Caco-2 (cell line): ENCODE measurements around the gene DDX49. TPM values are rescaled to one million over a fixed set of nuclear protein-coding genes. Genes with fewer than 3 reads are reported as not detected.

ENCODE experiments used
- BruUV-seq: library from RNA; stranded (reverse); fragments of 400-500 nt; replicated peaks from 2 replicates; lab custom pipeline; 2021; lab: Mats Ljungman, UMichigan
- CTCF ChIA-PET: fragments of 300-600 bp; sonication (Branson Sonifier 250); formaldehyde crosslinking; loops from one replicate; lab custom pipeline; 2022; ENCODE audit warnings: antibody characterized with exemption; lab: Charles Lee
- POLR2A ChIA-PET: fragments of 300-600 bp; sonication (Branson Sonifier 250); formaldehyde crosslinking; loops from one replicate; lab custom pipeline; 2022; ENCODE audit warnings: antibody characterized with exemption; lab: Charles Lee
- DNase-seq, 2 experiments: peaks; one replicate each; pipeline versions ENCODE4 v3.0.0 to v3.0.0-alpha.2; 2020 to 2022
- H3K27me3 ChIP-seq: replicated peaks from 2 replicates; pipeline ENCODE4 v1.6.0; 2011; ENCODE audit warnings: low read length; ENCODE audit not compliant: control insufficient read depth, insufficient read depth
- H3K36me3 ChIP-seq: 2 replicates; pipeline ENCODE4 v1.5.1; 2011; ENCODE audit warnings: low read length; ENCODE audit not compliant: control insufficient read depth, insufficient read depth
- H3K4me1 ChIP-seq: fragments of 250-450 bp; sonication (Bioruptor Pico); 2 replicates; pipeline ENCODE4 v1.5.1; 2020; ENCODE audit warnings: mild to moderate bottlenecking
- H3K4me3 ChIP-seq: 2 replicates; pipeline ENCODE4 v1.5.1; 2011; ENCODE audit warnings: low read depth, mild to moderate bottlenecking, control low read depth, low read length
- H3K9me3 ChIP-seq: fragments of 250-450 bp; sonication (Bioruptor Pico); 2 replicates; pipeline ENCODE4 v1.5.1; 2020; ENCODE audit warnings: mild to moderate bottlenecking, moderate library complexity
- H3K27ac Mint-ChIP-seq: one replicate; pipeline ENCODE4 v1.8.0; 2022; ENCODE audit warnings: mixed read lengths; ENCODE audit not compliant: unreplicated experiment
- H3K27me3 Mint-ChIP-seq: one replicate; pipeline ENCODE4 v1.8.0; 2022; ENCODE audit warnings: mixed read lengths; ENCODE audit not compliant: insufficient read depth, unreplicated experiment
- H3K36me3 Mint-ChIP-seq: one replicate; pipeline ENCODE4 v1.8.0; 2022; ENCODE audit warnings: mild to moderate bottlenecking, mixed read lengths; ENCODE audit not compliant: insufficient read depth, unreplicated experiment
- H3K4me1 Mint-ChIP-seq: one replicate; pipeline ENCODE4 v1.8.0; 2022; ENCODE audit warnings: low read depth, mixed read lengths; ENCODE audit not compliant: unreplicated experiment
- H3K4me3 Mint-ChIP-seq: one replicate; pipeline ENCODE4 v1.8.0; 2022; ENCODE audit warnings: mild to moderate bottlenecking, moderate library complexity, mixed read lengths; ENCODE audit not compliant: unreplicated experiment
- H3K9me3 Mint-ChIP-seq: one replicate; pipeline ENCODE4 v1.8.0; 2022; ENCODE audit warnings: mixed read lengths; ENCODE audit not compliant: unreplicated experiment
- CTCF ChIP-seq, 2 experiments: fragments of 200-600 bp in 1 of 2; IDR thresholded peaks; 1 replicate in 1 of 2; 2 replicates in 1 of 2; pipeline versions ENCODE4 v1.5.1 to v1.8.0; 2011 to 2022; ENCODE audit warnings: antibody characterized with exemption in 1 of 2, control low read depth in 1 of 2, inconsistent platforms in 1 of 2, low read depth in 1 of 2, low read length in 1 of 2, mild to moderate bottlenecking in 1 of 2, moderate library complexity in 1 of 2; ENCODE audit not compliant: insufficient read depth in 1 of 2, severe bottlenecking in 1 of 2, unreplicated experiment in 1 of 2
- intact Hi-C: fragments of 100-400 bp; cut with micrococcal nuclease; formaldehyde crosslinking; loops from one replicate; pipeline ENCODE4 v1.10.0; 2022; ENCODE audit not compliant: unreplicated experiment
- total RNA-seq: library from RNA; stranded (reverse); gene quantifications from 2 replicates; pipeline ENCODE4 v1.2.3, GENCODE V29; 2022

The DDX49 gene
- total RNA-seq, 1 experiment from 2014 or later, result 48.7 TPM

- Histone ChIP-seq H3K27me3 (no peaks in the 10 kb centered on the region), H3K4me1 (no peaks in the 10 kb centered on the region), H3K4me3 (no peak overlapping the region), H3K36me3 (no peaks in the 10 kb centered on the region), H3K9me3 (no peaks in the 10 kb centered on the region)
- TF ChIP-seq CTCF (IDR thresholded peaks at IDR 0.05; ENCODE audit: insufficient read depth in 1 of 2, low read depth in 1 of 2, low read length in 1 of 2, severe bottlenecking in 1 of 2, unreplicated experiment in 1 of 2), result no peak
- ChIA-PET POLR2A (no interaction called here), CTCF (interaction anchor here (0.5 kb wide), 1 partner anchor 8 kb away, joined by 3 read pairs; no protein-coding TSS in a partner anchor)
- intact Hi-C loops, result no loop called here
- Mint-ChIP-seq H3K27me3 (no peaks in the 10 kb centered on the region), H3K9me3 (no peaks in the 10 kb centered on the region), H3K36me3 (no peaks in the 10 kb centered on the region), H3K27ac (no peak overlapping the region), H3K4me1 (no peaks in the 10 kb centered on the region), H3K4me3 (no peak overlapping the region)
- BruUV-seq, result no TSS peak
- DNase-seq, result no peak
These were observed 28.8 kb downstream of the DDX49 start for GRCh38 chr19:18948075-18948975.

- no peak for DNase-seq
- no peak overlapping the region for H3K4me3 ChIP-seq
- no peak for TF ChIP-seq CTCF (IDR thresholded peaks at IDR 0.05; ENCODE audit: insufficient read depth in 1 of 2, low read depth in 1 of 2, low read length in 1 of 2, severe bottlenecking in 1 of 2, unreplicated experiment in 1 of 2)
- no peaks in the 10 kb centered on the region for H3K4me1 ChIP-seq
- no TSS peak for BruUV-seq
- POLR2A ChIA-PET, result no interaction called here
- CTCF ChIA-PET, result no interaction called here
- Mint-ChIP-seq H3K27ac (no peak overlapping the region), H3K27me3 (no peaks in the 10 kb centered on the region), H3K4me3 (no peak overlapping the region), H3K36me3 (no peaks in the 10 kb centered on the region), H3K9me3 (no peaks in the 10 kb centered on the region), H3K4me1 (no peaks in the 10 kb centered on the region)
- intact Hi-C loops, result no loop called here
- H3K9me3 ChIP-seq, result no peaks in the 10 kb centered on the region
- H3K36me3 ChIP-seq, result no peaks in the 10 kb centered on the region
- H3K27me3 ChIP-seq, result no peaks in the 10 kb centered on the region
These were observed 29.5 kb downstream of the DDX49 start for GRCh38 chr19:18948976-18949356.

- ChIA-PET POLR2A (no interaction called here), CTCF (interaction anchor here (0.6 kb wide), 1 partner anchor 526 kb away, joined by 5 read pairs; no protein-coding TSS in a partner anchor)
These were observed 30.3 kb downstream of the DDX49 start for GRCh38 chr19:18949858-18950257.

More at GRCh38 chr19:18949858-18950257, 30.3 kb downstream of the DDX49 start:
- intact Hi-C loops, result no loop called here
- no peaks in the 10 kb centered on the region for H3K4me1 Mint-ChIP-seq
- Histone ChIP-seq H3K27me3 (no peaks in the 10 kb centered on the region), H3K4me3 (no peak overlapping the region), H3K9me3 (no peaks in the 10 kb centered on the region), H3K4me1 (no peaks in the 10 kb centered on the region), H3K36me3 (no peaks in the 10 kb centered on the region)
- no peak overlapping the region for H3K4me3 Mint-ChIP-seq
- no TSS peak for BruUV-seq
- no peaks in the 10 kb centered on the region for H3K36me3 Mint-ChIP-seq
- no peak overlapping the region for H3K27ac Mint-ChIP-seq
- peaks cover 4% of the 10 kb centered on the region for H3K9me3 Mint-ChIP-seq
- TF ChIP-seq CTCF (IDR thresholded peaks at IDR 0.05; ENCODE audit: insufficient read depth in 1 of 2, low read depth in 1 of 2, low read length in 1 of 2, severe bottlenecking in 1 of 2, unreplicated experiment in 1 of 2), result no peak
- DNase-seq, result no peak
- H3K27me3 Mint-ChIP-seq, result no peaks in the 10 kb centered on the region
